SW480 (cell line): ENCODE results near the gene SNX1.

Experiments used
- DNase-seq: peaks from one replicate; pipeline ENCODE4 v3.0.0-alpha.2; 2016; ENCODE audit warnings: low spot score

The SNX1 gene

DNA sequence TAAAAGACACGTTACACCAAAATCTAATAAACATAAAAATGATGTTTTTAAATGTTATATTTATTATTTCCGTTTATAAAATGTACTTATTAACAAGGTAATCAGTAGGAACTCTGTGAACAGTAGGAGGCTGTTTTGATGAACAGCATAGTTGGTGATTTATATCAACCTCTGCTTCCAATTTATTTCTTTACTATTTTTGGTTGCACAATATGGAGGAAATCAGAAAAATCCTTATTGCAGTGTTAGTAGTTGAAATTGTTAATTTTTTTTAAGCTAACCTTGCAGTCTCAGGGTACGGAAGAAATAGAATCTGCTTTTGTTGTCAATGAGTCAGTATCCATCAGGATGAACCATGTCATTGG lies 50.7 kb downstream of the SNX1 start:
- no peak for DNase-seq

GRCh38 chr15:64146885-64147681 lies 51.3 kb downstream of the SNX1 start:
- DNase-seq = no peak

DNA sequence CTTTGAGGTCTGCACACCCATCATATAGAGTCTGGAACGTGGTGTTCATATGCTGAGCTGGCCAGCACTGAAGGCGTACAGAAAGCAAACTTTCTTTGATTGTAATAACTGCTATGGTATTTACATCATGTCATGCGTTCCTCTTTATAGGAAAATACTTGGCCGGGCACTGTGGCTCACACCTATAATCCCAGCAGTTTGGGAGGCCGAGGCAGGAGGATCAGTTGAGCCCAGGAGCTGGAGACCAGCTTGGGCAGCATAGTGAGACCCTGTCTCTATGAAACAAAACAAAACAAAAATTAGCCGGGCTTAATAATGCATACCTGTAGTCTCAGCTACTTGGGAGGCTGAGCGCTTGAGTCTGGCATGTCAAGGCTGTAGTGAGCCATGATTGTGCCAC lies 52.4 kb downstream of the SNX1 start:
- no peak for DNase-seq

DNA sequence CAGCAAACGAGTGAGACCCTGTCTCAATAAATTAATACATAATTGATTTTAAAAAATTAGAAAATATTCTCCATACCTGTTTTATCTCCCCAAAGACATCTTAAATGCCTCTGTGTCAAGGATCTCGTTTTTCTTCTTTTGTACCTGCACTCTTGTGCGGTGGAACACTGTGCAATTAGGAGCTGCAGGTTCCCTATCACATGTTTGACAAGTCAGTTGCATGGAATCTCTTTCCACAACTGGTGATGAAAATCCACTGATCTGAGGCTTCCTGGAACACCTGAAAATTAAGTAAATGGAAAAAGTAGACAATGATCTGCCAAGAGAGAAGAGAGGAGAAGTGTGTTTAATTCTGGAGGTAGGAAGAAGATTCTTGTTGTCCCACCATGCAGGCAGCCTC lies 52.8 kb downstream of the SNX1 start:
- no peak for DNase-seq

DNA sequence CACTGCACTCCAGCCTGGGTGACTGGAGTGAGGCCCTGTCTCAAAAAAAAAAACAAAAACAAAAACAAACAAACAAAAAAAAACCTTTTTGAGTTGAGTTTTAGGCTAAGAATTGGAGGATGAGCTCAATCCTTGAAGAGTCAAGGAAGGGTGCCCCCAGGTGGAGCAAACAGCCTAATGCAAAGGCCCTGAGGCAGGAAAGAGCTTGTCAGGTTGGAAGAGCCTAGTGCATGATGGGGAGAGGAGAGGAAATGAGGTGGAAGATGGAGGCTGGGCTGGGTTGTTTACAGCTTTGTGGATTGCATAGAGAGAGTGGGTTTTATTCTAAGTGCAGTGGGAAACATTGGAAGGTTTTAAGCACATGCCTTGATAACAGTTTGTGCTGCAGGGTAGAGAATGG lies 53.6 kb downstream of the SNX1 start:
- peak; percentile 26 for DNase-seq

GRCh38 chr15:64149893-64150578 lies 54.3 kb downstream of the SNX1 start:
- no peak for DNase-seq

DNA sequence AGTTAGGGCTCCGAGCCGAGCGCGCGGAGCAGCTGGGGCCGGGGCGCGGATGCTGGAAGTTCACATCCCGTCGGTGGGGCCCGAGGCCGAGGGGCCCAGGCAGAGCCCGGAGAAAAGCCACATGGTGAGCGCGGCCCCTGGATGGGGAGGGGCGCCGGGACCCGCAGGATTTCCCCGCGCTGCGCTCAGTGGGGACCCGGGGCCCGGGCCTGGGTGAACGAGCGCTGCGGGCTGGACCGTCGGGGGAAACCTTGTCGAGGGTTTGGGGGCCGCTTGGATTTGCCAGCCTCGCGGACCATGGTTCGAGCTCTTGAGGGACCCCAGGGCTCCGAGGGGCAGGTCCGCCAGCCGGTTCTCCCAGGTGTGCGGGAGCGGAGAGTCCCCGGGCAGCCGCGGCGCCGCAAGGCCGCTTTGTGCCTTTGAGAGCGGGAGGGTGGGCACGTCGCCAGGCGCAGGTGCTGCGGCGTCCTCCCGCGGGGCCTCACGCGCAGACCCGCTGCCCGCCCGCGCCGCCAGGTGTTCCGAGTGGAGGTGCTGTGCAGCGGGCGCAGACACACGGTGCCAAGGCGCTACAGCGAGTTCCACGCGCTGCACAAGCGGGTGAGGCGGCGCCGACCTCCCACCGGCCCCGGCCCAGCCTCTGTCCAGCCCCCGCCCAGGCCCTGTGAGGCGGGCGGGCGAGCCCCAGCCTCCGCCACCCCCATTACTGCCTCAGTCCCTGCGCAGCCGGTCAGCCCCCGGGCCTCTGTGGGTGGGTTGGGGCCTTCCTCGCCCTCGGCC lies 56.1 kb downstream of the SNX1 start, which contains the start of gene SNX22:
SNX22 (plus strand) TSS at position 5 of the 780 bp plus-strand sequence; CDS start at position 50, 45 bp downstream.
- no peak for DNase-seq

GRCh38 chr15:64152507-64153387 lies 57.0 kb downstream of the SNX1 start:
- no peak for DNase-seq

DNA sequence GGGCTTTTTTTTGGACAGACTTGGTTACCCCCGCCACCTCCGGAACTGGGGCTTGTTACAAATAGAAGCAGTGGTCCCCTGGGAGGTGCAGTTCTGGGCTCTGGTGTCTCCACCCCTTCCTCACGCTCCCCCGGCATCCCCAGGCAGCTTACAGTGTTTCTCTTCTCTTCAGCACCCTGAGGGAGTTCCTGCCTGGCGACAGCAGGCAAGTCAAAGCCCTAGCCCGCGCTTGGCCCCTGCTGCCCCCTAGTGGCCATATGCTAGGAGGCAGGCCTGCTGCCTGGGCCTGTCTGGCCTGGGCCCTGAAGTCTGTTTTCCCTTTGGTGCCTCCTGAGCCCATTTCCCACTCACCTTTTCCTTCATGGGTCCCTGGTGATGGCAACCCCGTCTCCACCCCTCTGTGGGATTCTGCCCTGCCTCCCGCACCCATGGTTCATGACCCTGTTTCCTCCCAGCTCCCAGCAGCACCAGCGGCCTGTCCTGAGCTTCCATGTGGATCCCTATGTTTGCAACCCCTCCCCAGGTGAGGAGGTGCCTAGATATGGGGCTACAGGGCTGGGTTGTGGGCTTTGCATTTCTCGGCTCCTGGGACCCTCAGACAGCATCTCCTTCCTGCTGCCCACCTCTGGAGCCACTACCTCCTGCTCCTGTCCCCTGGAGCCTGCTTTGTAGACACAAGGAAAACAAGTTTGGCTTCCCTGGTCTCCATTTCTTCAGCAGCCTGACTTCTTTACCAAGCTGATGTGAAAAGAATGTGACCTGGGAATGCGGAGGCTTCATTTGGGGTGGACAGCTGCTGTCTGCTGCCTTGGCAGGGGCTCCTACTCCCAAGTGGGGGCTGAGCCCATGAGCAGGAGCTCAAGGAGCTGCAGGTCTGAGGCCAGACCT lies 57.9 kb downstream of the SNX1 start:
- peak; percentile 83 for DNase-seq

DNA sequence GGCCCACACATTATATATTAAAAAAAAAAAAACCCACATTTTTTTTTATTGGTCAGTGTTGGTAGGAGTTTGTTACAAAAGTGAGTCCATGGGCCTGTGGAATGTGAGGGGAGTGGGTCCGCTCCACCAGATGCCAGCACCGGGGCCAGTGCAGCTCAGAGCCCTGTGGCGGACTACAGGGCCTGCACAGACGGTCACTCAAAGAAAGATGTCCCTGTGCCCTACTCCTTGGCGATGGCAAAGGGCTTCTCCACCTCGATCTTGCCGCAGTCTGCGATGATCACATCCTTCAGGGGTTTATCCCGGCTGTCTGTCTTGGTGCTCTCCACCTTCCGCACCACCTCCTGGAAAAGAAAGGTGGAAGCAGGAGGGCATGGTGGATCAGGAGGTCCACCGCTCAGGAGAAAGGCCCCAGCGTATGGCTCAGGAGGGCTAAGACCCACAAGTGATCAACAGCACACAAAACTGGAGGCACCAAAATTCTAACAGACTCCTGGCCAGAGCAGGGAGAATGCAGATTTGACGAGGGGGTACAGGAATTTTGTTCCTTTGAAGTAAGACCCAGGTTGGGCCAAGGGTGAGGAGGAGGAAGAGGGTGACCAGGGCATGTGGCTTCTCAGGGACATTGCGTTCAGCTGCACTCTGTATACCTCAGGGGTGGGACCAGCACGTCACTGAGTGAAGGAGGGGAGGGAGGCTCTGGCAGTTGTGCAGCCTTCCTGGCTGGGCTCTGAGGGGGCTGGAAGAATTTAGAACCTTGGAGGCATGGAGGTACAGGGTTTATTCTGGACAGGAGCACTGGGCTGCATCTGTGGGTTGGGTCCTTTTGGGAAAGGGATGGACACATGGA lies 60.2 kb downstream of the SNX1 start:
- no peak for DNase-seq

GRCh38 chr15:64156652-64157331 lies 61.0 kb downstream of the SNX1 start:
- no peak for DNase-seq

- DNase-seq = no peak
Measured at GRCh38 chr15:64157599-64158125, 61.9 kb downstream of the SNX1 start.

DNA sequence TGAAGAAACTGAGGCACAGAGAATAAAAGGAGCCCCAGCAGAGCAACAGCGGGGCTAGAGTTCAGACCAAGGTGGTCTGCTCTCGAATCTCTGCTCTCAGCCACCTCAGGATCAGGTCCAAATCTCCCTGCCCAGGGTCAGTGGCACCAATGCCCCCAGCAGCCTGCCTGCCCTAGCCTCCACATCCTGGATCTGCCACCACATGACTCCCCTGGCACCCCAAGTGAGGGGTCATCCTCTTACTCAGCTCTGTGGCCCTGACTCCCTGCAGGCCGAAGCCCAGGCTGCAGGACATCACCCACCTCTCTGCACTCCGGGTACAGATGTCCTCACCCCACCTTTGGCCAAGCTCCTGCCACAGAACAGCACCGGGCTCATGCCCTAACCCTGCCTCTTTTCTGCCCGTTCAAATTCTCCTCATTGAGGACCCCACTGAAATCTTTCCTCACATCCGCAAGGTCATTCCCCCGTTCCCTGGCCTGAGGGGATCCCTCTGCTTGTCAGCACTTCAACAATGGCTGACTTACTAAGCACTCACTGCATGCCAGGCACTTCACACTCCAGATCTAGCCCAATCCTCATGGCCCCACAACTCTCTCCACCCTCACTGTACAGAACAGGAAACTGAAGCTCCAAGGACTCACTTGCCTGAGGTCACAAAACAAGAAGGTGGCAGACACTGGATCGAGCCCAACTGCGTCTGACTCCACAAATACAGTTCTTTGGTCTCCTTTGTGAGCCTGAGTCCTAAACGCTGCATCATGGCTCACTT lies 62.8 kb downstream of the SNX1 start:
- no peak for DNase-seq

GRCh38 chr15:64161688-64162477 lies 66.1 kb downstream of the SNX1 start:
- no peak for DNase-seq

- DNase-seq = peak; percentile 22
Measured at GRCh38 chr15:64162478-64162868, 66.7 kb downstream of the SNX1 start.

GRCh38 chr15:64162869-64163658 lies 67.3 kb downstream of the SNX1 start, which contains the start of gene PPIB:
Gene PPIB (minus strand): TSS chr15:64163022. CDS start chr15:64162986, 36 bp downstream.
- DNase-seq = peak; percentile 97
